ENCODE measurements around the gene HOXD3. TPM values are rescaled to one million over a fixed set of nuclear protein-coding genes. Genes with fewer than 3 reads are reported as not detected.

The HOXD3 gene
- total RNA-seq, 1 donor from 2014 or later: not detected

- Mint-ChIP-seq H3K27ac (no peak overlapping the region), H3K9me3 (ENCODE audit: low read depth) (no peaks in the 10 kb centered on the region), H3K36me3 (ENCODE audit: insufficient read depth) (no peaks in the 10 kb centered on the region), H3K27me3 (peaks cover 89% of the 10 kb centered on the region), H3K4me3 (ENCODE audit: low read depth) (peak overlapping the region; percentile 32), H3K4me1 (ENCODE audit: low read depth) (no peaks in the 10 kb centered on the region)
- no peak for DNase-seq (ENCODE audit: low spot score, unreplicated experiment)
- TF ChIP-seq, protein P1, sequence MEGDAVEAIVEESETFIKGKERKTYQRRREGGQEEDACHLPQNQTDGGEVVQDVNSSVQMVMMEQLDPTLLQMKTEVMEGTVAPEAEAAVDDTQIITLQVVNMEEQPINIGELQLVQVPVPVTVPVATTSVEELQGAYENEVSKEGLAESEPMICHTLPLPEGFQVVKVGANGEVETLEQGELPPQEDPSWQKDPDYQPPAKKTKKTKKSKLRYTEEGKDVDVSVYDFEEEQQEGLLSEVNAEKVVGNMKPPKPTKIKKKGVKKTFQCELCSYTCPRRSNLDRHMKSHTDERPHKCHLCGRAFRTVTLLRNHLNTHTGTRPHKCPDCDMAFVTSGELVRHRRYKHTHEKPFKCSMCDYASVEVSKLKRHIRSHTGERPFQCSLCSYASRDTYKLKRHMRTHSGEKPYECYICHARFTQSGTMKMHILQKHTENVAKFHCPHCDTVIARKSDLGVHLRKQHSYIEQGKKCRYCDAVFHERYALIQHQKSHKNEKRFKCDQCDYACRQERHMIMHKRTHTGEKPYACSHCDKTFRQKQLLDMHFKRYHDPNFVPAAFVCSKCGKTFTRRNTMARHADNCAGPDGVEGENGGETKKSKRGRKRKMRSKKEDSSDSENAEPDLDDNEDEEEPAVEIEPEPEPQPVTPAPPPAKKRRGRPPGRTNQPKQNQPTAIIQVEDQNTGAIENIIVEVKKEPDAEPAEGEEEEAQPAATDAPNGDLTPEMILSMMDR (IDR thresholded peaks at IDR 0.05; ENCODE audit: unreplicated experiment): peak; percentile 14
These were observed 26.8 kb upstream of the HOXD3 start for GRCh38 chr2:176130147-176130956.

- Mint-ChIP-seq H3K9me3 (ENCODE audit: low read depth) (no peaks in the 10 kb centered on the region), H3K4me1 (ENCODE audit: low read depth) (no peaks in the 10 kb centered on the region), H3K27ac (peak overlapping the region; percentile 89), H3K4me3 (ENCODE audit: low read depth) (no peak overlapping the region), H3K36me3 (ENCODE audit: insufficient read depth) (no peaks in the 10 kb centered on the region), H3K27me3 (peaks cover 89% of the 10 kb centered on the region)
- TF ChIP-seq, protein P1 (IDR thresholded peaks at IDR 0.05; ENCODE audit: unreplicated experiment): no peak
- no peak for DNase-seq (ENCODE audit: low spot score, unreplicated experiment)
These were observed 25.9 kb upstream of the HOXD3 start for GRCh38 chr2:176130957-176131847.

DNA sequence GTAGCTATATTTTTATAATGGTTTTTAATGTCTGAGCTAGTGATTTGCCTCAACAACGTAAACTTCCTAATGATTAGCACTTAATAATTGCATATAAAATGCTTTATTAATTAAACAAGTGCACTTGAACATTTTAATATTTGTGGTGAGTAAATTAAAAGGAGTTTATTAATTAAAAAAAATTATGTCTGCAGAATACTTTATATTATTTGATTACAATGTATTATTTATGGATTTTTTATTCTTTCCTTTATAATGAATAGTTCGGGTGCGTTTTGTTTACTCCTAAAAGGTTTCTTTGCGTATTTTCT lies 25.3 kb upstream of the HOXD3 start:
- no peak overlapping the region for H3K4me3 Mint-ChIP-seq (ENCODE audit: low read depth)
- peaks cover 86% of the 10 kb centered on the region for H3K27me3 Mint-ChIP-seq
- TF ChIP-seq, protein P1 (IDR thresholded peaks at IDR 0.05; ENCODE audit: unreplicated experiment): no peak
- no peaks in the 10 kb centered on the region for H3K36me3 Mint-ChIP-seq (ENCODE audit: insufficient read depth)
- no peaks in the 10 kb centered on the region for H3K9me3 Mint-ChIP-seq (ENCODE audit: low read depth)
- DNase-seq (ENCODE audit: low spot score, unreplicated experiment): no peak
- H3K27ac Mint-ChIP-seq: no peak overlapping the region
- H3K4me1 Mint-ChIP-seq (ENCODE audit: low read depth): no peaks in the 10 kb centered on the region

GRCh38 chr2:176132205-176133171 lies 24.6 kb upstream of the HOXD3 start:
- peak overlapping the region; percentile 85 for H3K27ac Mint-ChIP-seq
- H3K9me3 Mint-ChIP-seq (ENCODE audit: low read depth): no peaks in the 10 kb centered on the region
- TF ChIP-seq, protein P1 (IDR thresholded peaks at IDR 0.05; ENCODE audit: unreplicated experiment): no peak
- H3K4me1 Mint-ChIP-seq (ENCODE audit: low read depth): no peaks in the 10 kb centered on the region
- no peak overlapping the region for H3K4me3 Mint-ChIP-seq (ENCODE audit: low read depth)
- no peak for DNase-seq (ENCODE audit: low spot score, unreplicated experiment)
- H3K36me3 Mint-ChIP-seq (ENCODE audit: insufficient read depth): no peaks in the 10 kb centered on the region
- H3K27me3 Mint-ChIP-seq: peaks cover 86% of the 10 kb centered on the region
